ENCODE measurements around the gene NOXA1.

NOXA1 gene

GRCh38 chr9:137456864-137457405 is 33.7 kb downstream of the NOXA1 start:
- peak overlapping the region; percentile 74 for H3K27ac ChIP-seq
- POLR2A ChIA-PET (ENCODE audit: low non-redundant PET), result no interaction called here
- CTCF ChIA-PET, result interaction anchor here (0.7 to 2.1 kb wide), 4 partner anchors 11 to 78 kb away, joined by 3 to 7 read pairs (median 4); no protein-coding TSS in a partner anchor
- TF ChIP-seq CTCF (conservative IDR thresholded peaks at IDR 0.05; ENCODE audit: low read depth), result no peak
- DNase-seq (ENCODE audit: low spot score), result no peak

GRCh38 chr9:137457406-137458193 is 34.4 kb downstream of the NOXA1 start:
- ChIA-PET CTCF (interaction anchor here (0.6 to 2.1 kb wide), 5 partner anchors 12 to 145 kb away, joined by 3 to 7 read pairs (median 4); no protein-coding TSS in a partner anchor), POLR2A (ENCODE audit: low non-redundant PET) (no interaction called here)
- no peak for TF ChIP-seq CTCF (conservative IDR thresholded peaks at IDR 0.05; ENCODE audit: low read depth)
- DNase-seq (ENCODE audit: low spot score), result no peak
- H3K27ac ChIP-seq, result peak overlapping the region; percentile 74

GRCh38 chr9:137458194-137459151 is 35.3 kb downstream of the NOXA1 start:
- peak; percentile 32 for DNase-seq (ENCODE audit: low spot score)
- TF ChIP-seq CTCF (conservative IDR thresholded peaks at IDR 0.05; ENCODE audit: low read depth), result no peak
- ChIA-PET POLR2A (ENCODE audit: low non-redundant PET) (no interaction called here), CTCF (no interaction called here)
- peak overlapping the region; percentile 74 for H3K27ac ChIP-seq

GRCh38 chr9:137459152-137459600 is 36.0 kb downstream of the NOXA1 start, which contains the start of gene NSMF:
NSMF (minus strand) TSS chr9:137459334; CDS start chr9:137459102, 232 bp downstream.
- peak; percentile 100 for DNase-seq (ENCODE audit: low spot score)
- ChIA-PET CTCF (interaction anchor here (0.6 kb wide), 1 partner anchor 101 kb away, joined by 3 read pairs; no protein-coding TSS in a partner anchor), POLR2A (ENCODE audit: low non-redundant PET) (interaction anchor here (0.6 kb wide), 2 partner anchors 33 to 83 kb away, joined by 3 to 4 read pairs; no protein-coding TSS in a partner anchor)
- TF ChIP-seq CTCF (conservative IDR thresholded peaks at IDR 0.05; ENCODE audit: low read depth), result no peak
- H3K27ac ChIP-seq, result peak within 1 kb of the TSS; percentile 74

- POLR2A ChIA-PET (ENCODE audit: low non-redundant PET), result interaction anchor here (0.6 kb wide), 2 partner anchors 32 to 84 kb away, joined by 3 to 4 read pairs; no protein-coding TSS in a partner anchor
- H3K27ac ChIP-seq, result peak overlapping the region; percentile 74
- no peak for TF ChIP-seq CTCF (conservative IDR thresholded peaks at IDR 0.05; ENCODE audit: low read depth)
- no peak for DNase-seq (ENCODE audit: low spot score)
- CTCF ChIA-PET, result interaction anchor here (0.6 to 1.4 kb wide), 3 partner anchors 17 to 100 kb away, joined by 3 to 6 read pairs (median 4); partner anchors contain the start of genes EXD3 and NOXA1
These were observed 36.6 kb downstream of the NOXA1 start for GRCh38 chr9:137459601-137460362.

All from RWPE1 (cell line).